Fibroblast of mammary gland (primary cell): ENCODE data around the gene CDH23.

Source experiments
- DNase-seq: peaks from one replicate; pipeline ENCODE4 v3.0.0-alpha.2; 2010; ENCODE audit warnings: low read depth
- H3K4me3 ChIP-seq: 2 replicates; pipeline ENCODE4 v1.5.1; 2011; ENCODE audit warnings: low read depth, mild to moderate bottlenecking, low read length, moderate library complexity; ENCODE audit not compliant: control insufficient read depth
- CTCF ChIP-seq: conservative IDR thresholded peaks from 2 replicates; pipeline ENCODE4 v1.5.1; 2011; ENCODE audit warnings: low read depth, low read length, inconsistent platforms; ENCODE audit not compliant: control insufficient read depth, insufficient read depth

The CDH23 gene

GRCh38 chr10:71512312-71512711 lies 115.6 kb downstream of the CDH23 start:
- no peak for TF ChIP-seq CTCF
- H3K4me3 ChIP-seq = no peak overlapping the region
- no peak for DNase-seq

- TF ChIP-seq CTCF = no peak
- H3K4me3 ChIP-seq = no peak overlapping the region
- DNase-seq = no peak
Measured at GRCh38 chr10:71512761-71513539, 116.2 kb downstream of the CDH23 start.

- DNase-seq = no peak
- no peak overlapping the region for H3K4me3 ChIP-seq
- no peak for TF ChIP-seq CTCF
Measured at GRCh38 chr10:71513540-71513853, 116.8 kb downstream of the CDH23 start.

GRCh38 chr10:71513936-71514335 lies 117.2 kb downstream of the CDH23 start:
- H3K4me3 ChIP-seq = no peak overlapping the region
- DNase-seq = no peak
- TF ChIP-seq CTCF = no peak

GRCh38 chr10:71515531-71516172 lies 118.9 kb downstream of the CDH23 start:
- H3K4me3 ChIP-seq = no peak overlapping the region
- no peak for TF ChIP-seq CTCF
- no peak for DNase-seq

- no peak for DNase-seq
- H3K4me3 ChIP-seq = no peak overlapping the region
- no peak for TF ChIP-seq CTCF
Measured at GRCh38 chr10:71516890-71517289, 120.2 kb downstream of the CDH23 start.
